HEK293T (cell line): Measurements from ENCODE around the gene TBC1D30.

Experiments
- BHLHE40 ChIP-seq: fragments of 450-650 bp; IDR thresholded peaks from 2 replicates; pipeline ENCODE4 v1.6.1; 2016; ENCODE audit warnings: mild to moderate bottlenecking, moderate library complexity, borderline replicate concordance
- ZNF384 ChIP-seq: fragments of 450-650 bp; IDR thresholded peaks from 2 replicates; pipeline ENCODE4 v1.6.1; 2016

- no peak for TF ChIP-seq BHLHE40
- TF ChIP-seq ZNF384: no peak
Observed at GRCh38 chr12:64826234-64826633, 1.8 kb downstream of the TBC1D30 start.
